Measurements from ENCODE around the gene UIMC1. TPM values are rescaled to one million over a fixed set of nuclear protein-coding genes. Genes with fewer than 3 reads are reported as not detected.

The UIMC1 gene
- polyA plus RNA-seq, 3 donors: 14.8 to 35.6 (median 19.1) TPM

- Mint-ChIP-seq H3K36me3 (no peaks in the 10 kb centered on the region), H3K9me3 (peaks cover 0 to 8% (median 7%) of the 10 kb centered on the region in 7 donors), H3K27ac (no peak overlapping the region), H3K4me3 (no peak overlapping the region), H3K27me3 (ENCODE audit: low read depth in 3 of 3) (peaks cover 24 to 37% (median 36%) of the 10 kb centered on the region in 3 donors), H3K4me1 (peaks cover 2% of the 10 kb centered on the region)
- Histone ChIP-seq H4K20me1 (ENCODE audit: insufficient read depth, low read length) (no peaks in the 10 kb centered on the region), H3K4me2 (replicated peaks; ENCODE audit: extremely low read depth, low read length, poor library complexity, severe bottlenecking) (no peak overlapping the region), H3K4me1 (ENCODE audit: control insufficient read depth in 1 of 2, insufficient read depth in 2 of 2, low read length in 2 of 2) (no peaks in the 10 kb centered on the region), H3K79me2 (ENCODE audit: insufficient read depth, low read length) (no peaks in the 10 kb centered on the region), H3K9ac (ENCODE audit: insufficient read depth, low read length, poor library complexity, severe bottlenecking) (no peak overlapping the region), H3K4me3 (replicated peaks in 1 of 3; ENCODE audit: low read depth in 2 of 3, low read length in 3 of 3) (no peak overlapping the region), H3K9me3 (replicated peaks in 1 of 2; ENCODE audit: control insufficient read depth in 1 of 2, insufficient read depth in 1 of 2, low read length in 2 of 2) (no peaks in the 10 kb centered on the region), H3K27me3 (ENCODE audit: control insufficient read depth in 2 of 2, insufficient read depth in 2 of 2, low read length in 2 of 2) (peaks cover 0 to 29% of the 10 kb centered on the region in 2 donors), H2AFZ (ENCODE audit: insufficient read depth, low read depth, low read length, poor library complexity, severe bottlenecking) (no peak overlapping the region), H3K27ac (ENCODE audit: low read depth in 1 of 2, low read length in 2 of 2) (no peak overlapping the region), H3K36me3 (replicated peaks in 1 of 2; ENCODE audit: control insufficient read depth in 1 of 2, insufficient read depth in 2 of 2, low read length in 2 of 2) (no peaks in the 10 kb centered on the region)
- intact Hi-C loops (cut with micrococcal nuclease): no loop called here
- DNase-seq: no peak
- TF ChIP-seq, protein P1, sequence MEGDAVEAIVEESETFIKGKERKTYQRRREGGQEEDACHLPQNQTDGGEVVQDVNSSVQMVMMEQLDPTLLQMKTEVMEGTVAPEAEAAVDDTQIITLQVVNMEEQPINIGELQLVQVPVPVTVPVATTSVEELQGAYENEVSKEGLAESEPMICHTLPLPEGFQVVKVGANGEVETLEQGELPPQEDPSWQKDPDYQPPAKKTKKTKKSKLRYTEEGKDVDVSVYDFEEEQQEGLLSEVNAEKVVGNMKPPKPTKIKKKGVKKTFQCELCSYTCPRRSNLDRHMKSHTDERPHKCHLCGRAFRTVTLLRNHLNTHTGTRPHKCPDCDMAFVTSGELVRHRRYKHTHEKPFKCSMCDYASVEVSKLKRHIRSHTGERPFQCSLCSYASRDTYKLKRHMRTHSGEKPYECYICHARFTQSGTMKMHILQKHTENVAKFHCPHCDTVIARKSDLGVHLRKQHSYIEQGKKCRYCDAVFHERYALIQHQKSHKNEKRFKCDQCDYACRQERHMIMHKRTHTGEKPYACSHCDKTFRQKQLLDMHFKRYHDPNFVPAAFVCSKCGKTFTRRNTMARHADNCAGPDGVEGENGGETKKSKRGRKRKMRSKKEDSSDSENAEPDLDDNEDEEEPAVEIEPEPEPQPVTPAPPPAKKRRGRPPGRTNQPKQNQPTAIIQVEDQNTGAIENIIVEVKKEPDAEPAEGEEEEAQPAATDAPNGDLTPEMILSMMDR (IDR thresholded peaks at IDR 0.05): no peak
- WGBS (ENCODE audit: insufficient coverage): 82% methylated on average over 10 of the region's 11 CpGs
Measured at GRCh38 chr5:176860381-176860780, 146.2 kb downstream of the UIMC1 start.

GRCh38 chr5:176859916-176860315 is 146.7 kb downstream of the UIMC1 start:
- Histone ChIP-seq H3K4me3 (replicated peaks in 1 of 3; ENCODE audit: low read depth in 2 of 3, low read length in 3 of 3) (no peak overlapping the region), H3K36me3 (replicated peaks in 1 of 2; ENCODE audit: control insufficient read depth in 1 of 2, insufficient read depth in 2 of 2, low read length in 2 of 2) (no peaks in the 10 kb centered on the region), H3K79me2 (ENCODE audit: insufficient read depth, low read length) (no peaks in the 10 kb centered on the region), H4K20me1 (ENCODE audit: insufficient read depth, low read length) (no peaks in the 10 kb centered on the region), H3K27me3 (ENCODE audit: control insufficient read depth in 2 of 2, insufficient read depth in 2 of 2, low read length in 2 of 2) (peaks cover 0 to 29% of the 10 kb centered on the region in 2 donors), H2AFZ (ENCODE audit: insufficient read depth, low read depth, low read length, poor library complexity, severe bottlenecking) (no peak overlapping the region), H3K9me3 (replicated peaks in 1 of 2; ENCODE audit: control insufficient read depth in 1 of 2, insufficient read depth in 1 of 2, low read length in 2 of 2) (no peaks in the 10 kb centered on the region), H3K27ac (ENCODE audit: low read depth in 1 of 2, low read length in 2 of 2) (no peak overlapping the region), H3K4me2 (replicated peaks; ENCODE audit: extremely low read depth, low read length, poor library complexity, severe bottlenecking) (no peak overlapping the region), H3K9ac (ENCODE audit: insufficient read depth, low read length, poor library complexity, severe bottlenecking) (no peak overlapping the region), H3K4me1 (ENCODE audit: control insufficient read depth in 1 of 2, insufficient read depth in 2 of 2, low read length in 2 of 2) (no peaks in the 10 kb centered on the region)
- H3K4me3 Mint-ChIP-seq: no peak overlapping the region
- H3K4me1 Mint-ChIP-seq: peaks cover 2% of the 10 kb centered on the region
- TF ChIP-seq, protein P1 (IDR thresholded peaks at IDR 0.05): no peak
- DNase-seq: no peak
- no peaks in the 10 kb centered on the region for H3K36me3 Mint-ChIP-seq
- intact Hi-C loops (cut with micrococcal nuclease): no loop called here
- peaks cover 19 to 34% (median 32%) of the 10 kb centered on the region in 3 donors for H3K27me3 Mint-ChIP-seq (ENCODE audit: low read depth in 3 of 3)
- 71% methylated on average over 2 of the region's 10 CpGs for WGBS (ENCODE audit: insufficient coverage)
- H3K27ac Mint-ChIP-seq: no peak overlapping the region
- H3K9me3 Mint-ChIP-seq: peaks cover 0 to 8% (median 7%) of the 10 kb centered on the region in 7 donors

Data from CD14-positive monocyte (primary cell).